DOHH2 (cell line): ENCODE measurements around the gene PARVB.

Experiments used
- H3F3A ChIP-seq: fragments of 200-600 bp; sonication (generic), shearing (Covaris generic); 2 replicates; pipeline ENCODE4 v1.6.0; 2016; ENCODE audit warnings: antibody characterized with exemption, mild to moderate bottlenecking; ENCODE audit not compliant: control insufficient read depth, insufficient read depth
- H3K27ac ChIP-seq: fragments of 200-600 bp; sonication (generic); 2 replicates; pipeline ENCODE4 v1.5.1; 2014; ENCODE audit warnings: low read depth, mild to moderate bottlenecking, low read length, moderate library complexity
- H3K27me3 ChIP-seq: fragments of 200-600 bp; sonication (generic); 2 replicates; pipeline ENCODE4 v1.6.1; 2014; ENCODE audit warnings: mild to moderate bottlenecking, low read length, mixed read lengths; ENCODE audit not compliant: control insufficient read depth
- H3K36me3 ChIP-seq: fragments of 200-600 bp; sonication (generic); 2 replicates; pipeline ENCODE4 v1.6.1; 2014; ENCODE audit warnings: mild to moderate bottlenecking, low read length, moderate library complexity, mixed read lengths; ENCODE audit not compliant: control insufficient read depth
- H3K4me1 ChIP-seq: fragments of 200-600 bp; sonication (generic); 2 replicates; pipeline ENCODE4 v1.6.1; 2014; ENCODE audit warnings: mild to moderate bottlenecking, low read length, mixed read lengths; ENCODE audit not compliant: control insufficient read depth
- H3K4me2 ChIP-seq: fragments of 200-600 bp; sonication (generic); 2 replicates; pipeline ENCODE4 v1.6.0; 2014; ENCODE audit warnings: mild to moderate bottlenecking, low read length, moderate library complexity
- H3K4me3 ChIP-seq: fragments of 200-600 bp; sonication (generic); 2 replicates; pipeline ENCODE4 v1.5.1; 2014; ENCODE audit warnings: mild to moderate bottlenecking, low read length, mixed read lengths
- H3K79me2 ChIP-seq: fragments of 200-600 bp; sonication (generic); 2 replicates; pipeline ENCODE4 v1.6.1; 2014; ENCODE audit warnings: mild to moderate bottlenecking, low read length, mixed read lengths; ENCODE audit not compliant: control insufficient read depth
- H3K9me2 ChIP-seq: fragments of 200-600 bp; sonication (generic); replicated peaks from 2 replicates; pipeline ENCODE4 v1.6.1; 2014; ENCODE audit warnings: mild to moderate bottlenecking, low read length, mixed read lengths; ENCODE audit not compliant: control insufficient read depth
- H3K9me3 ChIP-seq: fragments of 200-600 bp; sonication (generic); 2 replicates; pipeline ENCODE4 v1.6.1; 2014; ENCODE audit warnings: antibody characterized with exemption, low read length, mixed read lengths; ENCODE audit not compliant: control insufficient read depth, insufficient read depth
- H4K20me1 ChIP-seq: fragments of 200-600 bp; sonication (generic); 2 replicates; pipeline ENCODE4 v1.6.0; 2014; ENCODE audit warnings: low read depth, mild to moderate bottlenecking, antibody characterized with exemption, low read length, moderate library complexity; ENCODE audit not compliant: control insufficient read depth, insufficient read depth
- CTCF ChIP-seq: fragments of 200-600 bp; sonication (generic); IDR thresholded peaks from one replicate; pipeline ENCODE4 v1.5.1; 2014; ENCODE audit warnings: antibody characterized with exemption, mild to moderate bottlenecking, low read depth, low read length; ENCODE audit not compliant: poor library complexity, severe bottlenecking
- EZH2phosphoT487 ChIP-seq: fragments of 200-600 bp; sonication (generic); IDR thresholded peaks from 2 replicates; pipeline ENCODE4 v1.6.1; 2017; ENCODE audit warnings: borderline replicate concordance, mild to moderate bottlenecking, antibody characterized with exemption, low read length, moderate library complexity, mixed read lengths

PARVB gene

GRCh38 chr22:44096736-44097135 is 72.6 kb downstream of the PARVB start:
- no peak overlapping the region for H3K4me3 ChIP-seq
- no peak overlapping the region for H3K4me2 ChIP-seq
- no peaks in the 10 kb centered on the region for H3K9me2 ChIP-seq
- no peaks in the 10 kb centered on the region for H3K4me1 ChIP-seq
- no peaks in the 10 kb centered on the region for H3K27me3 ChIP-seq
- no peaks in the 10 kb centered on the region for H3F3A ChIP-seq
- no peaks in the 10 kb centered on the region for H4K20me1 ChIP-seq
- H3K79me2 ChIP-seq = no peaks in the 10 kb centered on the region
- H3K36me3 ChIP-seq = no peaks in the 10 kb centered on the region
- no peak overlapping the region for H3K27ac ChIP-seq
- H3K9me3 ChIP-seq = no peaks in the 10 kb centered on the region
- no peak for TF ChIP-seq EZH2phosphoT487
- TF ChIP-seq CTCF = no peak

- no peaks in the 10 kb centered on the region for H3K36me3 ChIP-seq
- H3K4me2 ChIP-seq = no peak overlapping the region
- H3K79me2 ChIP-seq = no peaks in the 10 kb centered on the region
- no peak overlapping the region for H3K4me3 ChIP-seq
- H3K9me3 ChIP-seq = no peaks in the 10 kb centered on the region
- no peak overlapping the region for H3K27ac ChIP-seq
- H3K9me2 ChIP-seq = no peaks in the 10 kb centered on the region
- no peaks in the 10 kb centered on the region for H4K20me1 ChIP-seq
- H3K27me3 ChIP-seq = no peaks in the 10 kb centered on the region
- TF ChIP-seq CTCF (no peak), EZH2phosphoT487 (no peak)
- no peaks in the 10 kb centered on the region for H3K4me1 ChIP-seq
- H3F3A ChIP-seq = no peaks in the 10 kb centered on the region
These were observed 73.3 kb downstream of the PARVB start for GRCh38 chr22:44097263-44098020.

GRCh38 chr22:44098021-44098739 is 74.1 kb downstream of the PARVB start:
- H3K4me1 ChIP-seq = no peaks in the 10 kb centered on the region
- no peaks in the 10 kb centered on the region for H3K79me2 ChIP-seq
- no peaks in the 10 kb centered on the region for H3F3A ChIP-seq
- no peak overlapping the region for H3K4me3 ChIP-seq
- no peaks in the 10 kb centered on the region for H3K27me3 ChIP-seq
- H3K4me2 ChIP-seq = no peak overlapping the region
- TF ChIP-seq EZH2phosphoT487 (no peak), CTCF (no peak)
- no peak overlapping the region for H3K27ac ChIP-seq
- H3K36me3 ChIP-seq = no peaks in the 10 kb centered on the region
- no peaks in the 10 kb centered on the region for H4K20me1 ChIP-seq
- H3K9me3 ChIP-seq = no peaks in the 10 kb centered on the region
- H3K9me2 ChIP-seq = no peaks in the 10 kb centered on the region
